GM12864 (cell line): ENCODE measurements around the gene HOXA5.

Source experiments
- DNase-seq: peaks from one replicate; pipeline ENCODE4 v3.0.0-alpha.2; 2011; ENCODE audit warnings: low read depth
- H3K4me3 ChIP-seq: 2 replicates; pipeline ENCODE4 v1.5.1; 2011; ENCODE audit warnings: mild to moderate bottlenecking, low read depth, low read length, control low read depth
- CTCF ChIP-seq: IDR thresholded peaks from 2 replicates; pipeline ENCODE4 v1.5.1; 2011; ENCODE audit warnings: low read depth, mild to moderate bottlenecking, moderate library complexity, low read length, control low read depth, inconsistent platforms; ENCODE audit errors: missing control alignments

Gene HOXA5

DNA sequence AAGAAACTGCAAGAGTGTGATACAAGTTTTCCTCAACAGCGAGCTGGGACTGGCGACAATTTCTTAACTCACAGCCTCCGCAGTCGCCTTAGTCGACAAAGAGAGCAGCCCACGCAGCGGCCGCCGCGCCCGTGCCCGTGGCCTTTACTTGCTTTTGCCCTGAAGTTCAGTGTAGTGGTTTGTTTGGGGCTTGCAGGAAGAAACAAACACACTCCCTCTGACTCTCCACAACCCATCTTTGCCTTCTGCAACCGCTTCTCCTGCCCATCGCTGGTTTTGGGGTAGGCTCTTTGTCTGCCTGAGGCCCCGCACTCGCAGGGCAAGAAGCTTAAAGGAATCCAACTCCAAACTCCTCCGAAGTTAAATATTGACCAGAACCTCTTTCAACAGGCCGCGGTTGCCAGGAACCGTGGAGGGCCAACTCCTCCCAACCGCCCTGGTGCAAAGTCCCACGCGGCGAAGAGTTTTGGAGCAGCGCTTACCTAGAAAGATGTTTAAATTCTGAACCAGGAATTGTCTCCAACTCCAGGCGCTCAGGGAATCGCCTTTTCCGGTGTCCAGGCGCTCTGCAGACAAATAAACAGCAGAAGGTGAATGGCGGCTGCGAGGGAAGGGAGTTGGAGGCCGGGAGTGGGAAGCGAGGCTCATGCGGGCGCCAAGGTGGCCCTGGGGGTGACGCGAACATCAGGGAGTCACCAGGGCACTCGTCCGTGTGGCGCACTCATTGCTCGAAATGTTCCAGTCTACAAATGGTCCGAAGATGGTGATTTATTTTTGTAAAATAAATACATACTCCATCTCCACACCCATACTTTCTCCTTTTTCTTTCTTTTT is 21.2 kb downstream of the HOXA5 start:
- no peak for DNase-seq
- no peak for TF ChIP-seq CTCF
- no peak overlapping the region for H3K4me3 ChIP-seq

DNA sequence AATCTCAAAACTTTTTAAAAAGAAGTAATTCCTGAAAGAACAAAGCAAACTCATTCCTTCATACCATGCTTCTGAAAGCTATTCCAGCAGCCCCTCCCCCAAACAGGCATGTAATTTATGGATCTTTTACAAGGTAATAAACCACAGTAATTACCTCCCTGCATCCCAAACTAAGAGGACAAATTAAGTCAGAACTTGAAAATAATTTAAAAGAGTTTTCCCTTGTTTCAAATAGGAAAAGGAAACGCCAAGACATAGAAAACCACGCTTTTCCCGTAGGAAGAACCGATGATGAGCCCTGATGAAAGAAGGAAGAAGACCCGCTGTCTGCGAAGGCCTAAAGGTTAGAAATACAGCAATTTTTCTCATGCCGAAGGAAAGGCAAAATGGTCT is 21.8 kb downstream of the HOXA5 start:
- DNase-seq: no peak
- TF ChIP-seq CTCF: no peak
- H3K4me3 ChIP-seq: no peak overlapping the region

DNA sequence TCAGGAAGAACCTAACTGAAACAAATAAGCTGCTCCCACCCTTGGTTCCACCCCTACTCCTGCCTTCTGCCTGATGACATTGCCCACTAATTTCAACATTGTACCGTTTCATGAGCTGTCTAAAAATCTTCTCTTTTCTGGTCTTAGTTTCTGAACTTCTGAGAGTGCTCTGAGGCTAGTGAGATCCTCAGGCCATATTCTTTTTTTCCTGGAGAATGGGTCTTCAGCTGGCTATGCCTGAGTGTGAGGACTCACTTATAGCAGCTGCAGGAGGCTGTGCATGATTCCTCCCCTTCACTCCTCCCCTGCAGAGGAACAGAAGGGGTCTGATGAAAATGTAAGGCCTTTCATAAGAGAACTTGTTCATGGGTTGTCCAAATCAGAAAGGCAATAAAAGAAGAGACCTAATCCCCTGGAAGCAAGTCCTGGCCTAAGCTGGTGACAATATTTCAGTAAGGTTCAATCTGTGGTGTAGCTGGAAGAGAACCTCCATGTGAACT is 24.0 kb downstream of the HOXA5 start:
- no peak overlapping the region for H3K4me3 ChIP-seq
- no peak for DNase-seq
- no peak for TF ChIP-seq CTCF

GRCh38 chr7:27118580-27118979 is 24.9 kb downstream of the HOXA5 start:
- no peak for TF ChIP-seq CTCF
- no peak overlapping the region for H3K4me3 ChIP-seq
- DNase-seq: no peak

DNA sequence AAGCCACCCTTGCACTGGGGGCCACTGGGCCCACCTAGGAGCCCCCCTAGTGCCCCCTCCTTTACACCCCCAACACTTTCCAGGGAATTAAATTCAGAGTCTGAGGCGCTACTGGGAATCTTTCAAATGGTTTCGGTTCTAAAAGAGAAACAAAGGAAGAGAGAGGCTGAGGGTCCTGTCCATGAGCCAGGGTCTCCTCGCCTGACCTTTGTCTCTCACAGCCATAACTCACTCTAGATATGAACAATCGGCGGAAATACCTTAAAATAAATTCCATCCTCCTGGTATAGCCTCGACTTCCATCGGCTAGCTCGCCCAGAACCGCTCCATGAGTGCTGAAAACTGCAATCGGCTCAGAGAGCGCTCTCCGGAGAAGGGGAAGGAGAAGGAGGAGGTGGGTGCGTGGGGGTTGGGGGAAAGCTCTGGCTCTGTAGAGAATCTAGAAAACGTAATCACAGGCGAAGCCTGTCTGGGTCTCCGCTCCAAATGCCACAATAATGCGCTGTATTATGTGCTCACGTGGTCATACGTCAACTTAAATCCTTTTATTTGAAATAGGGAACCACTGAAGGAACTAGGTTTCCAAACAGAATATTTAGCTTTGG is 25.5 kb downstream of the HOXA5 start:
- no peak overlapping the region for H3K4me3 ChIP-seq
- no peak for TF ChIP-seq CTCF
- DNase-seq: no peak

DNA sequence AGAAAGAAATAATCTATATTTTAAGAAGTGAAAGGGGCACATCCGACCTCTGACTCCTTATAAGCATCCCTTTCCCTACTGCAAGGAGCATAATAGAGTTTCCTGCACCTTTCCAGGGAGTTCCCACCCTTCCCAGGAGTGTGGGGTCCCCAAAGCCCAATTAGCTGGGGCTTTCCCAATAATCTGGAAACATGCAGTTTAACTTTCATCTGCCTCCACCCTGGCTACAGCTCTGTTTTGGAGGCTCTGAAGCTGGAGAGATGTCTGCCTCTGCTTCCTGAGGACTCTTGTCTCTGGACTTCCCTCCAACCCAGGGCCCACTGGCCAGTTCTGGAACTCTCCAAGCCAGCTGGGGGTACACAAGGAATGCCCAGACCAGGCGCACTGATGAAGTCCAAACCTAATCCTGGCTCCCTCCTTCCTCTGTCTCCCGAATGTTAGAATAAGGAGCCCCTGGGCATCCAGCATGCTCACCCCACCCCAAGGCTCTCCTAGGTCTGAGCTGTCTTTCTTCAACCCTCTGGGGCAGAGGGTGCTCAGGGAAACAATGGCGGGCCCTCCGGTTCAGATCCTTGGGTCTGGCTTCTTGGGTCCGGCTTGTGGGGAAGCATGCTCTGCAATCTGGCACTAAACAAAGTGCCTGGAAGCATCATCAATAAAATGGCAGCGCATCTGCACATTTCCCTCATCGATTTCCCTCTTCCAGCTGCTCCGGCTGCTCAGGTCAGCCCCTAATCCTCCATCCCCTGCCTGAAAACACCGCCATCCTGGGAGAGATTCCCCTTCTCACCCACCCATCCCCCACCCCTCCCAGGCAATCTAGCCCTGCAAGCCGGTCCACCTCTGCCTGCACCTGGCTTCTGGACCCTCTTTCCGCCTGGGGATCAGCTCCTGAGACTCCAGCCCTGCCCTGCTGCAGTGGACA is 26.3 kb downstream of the HOXA5 start:
- H3K4me3 ChIP-seq: no peak overlapping the region
- TF ChIP-seq CTCF: no peak
- no peak for DNase-seq
